Left renal pelvis (tissue), 4 donors: ENCODE data around the gene PMM2. TPM values are rescaled to one million over a fixed set of nuclear protein-coding genes. Genes with fewer than 3 reads are reported as not detected.
"Not testable (repeated sequence)": the region's sequence is repeated elsewhere in the genome, so short reads cannot be mapped to it uniquely, and the experiment has no call there.

ENCODE experiments used
- DNase-seq, 4 donors: peaks; one replicate each; pipeline ENCODE4 v3.0.0-alpha.2; 2013; ENCODE audit warnings: low read depth in 4 of 4, low spot score in 3 of 4
- polyA plus RNA-seq, 4 donors: library from polyadenylated mRNA; unstranded; fragments of 120-200 nt; gene quantifications; one replicate each; pipeline ENCODE4 v1.2.1, GENCODE V29; 2013; ENCODE audit not compliant: insufficient read length in 4 of 4

The PMM2 gene
- polyA plus RNA-seq, 4 donors = 19.5 to 24.2 (median 22.0) TPM

DNA sequence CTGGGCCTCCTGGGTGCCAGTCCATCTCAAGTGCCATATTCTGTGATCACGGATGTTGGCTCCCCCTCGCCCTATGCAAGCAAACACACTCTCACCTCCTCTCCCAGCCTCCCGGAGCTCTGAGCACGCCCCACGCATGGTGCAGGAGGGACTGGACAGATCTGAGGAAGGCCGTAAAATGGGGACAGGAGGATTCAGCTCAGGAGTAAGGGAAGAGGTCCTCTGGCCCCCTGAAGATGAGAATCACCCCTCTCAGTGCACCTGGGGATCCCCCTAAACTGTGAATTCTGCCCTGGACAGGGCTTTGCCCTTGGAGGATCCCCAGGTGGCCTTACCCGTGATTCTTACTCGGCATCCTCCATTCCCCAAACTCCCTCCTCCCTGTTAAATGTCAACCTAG, 15.8 kb upstream of the PMM2 start:
- no peak for DNase-seq

GRCh38 chr16:8782673-8783072, 15.0 kb upstream of the PMM2 start:
- no peak for DNase-seq

- no peak for DNase-seq
Measured at GRCh38 chr16:8785408-8785807, 12.2 kb upstream of the PMM2 start.

DNA sequence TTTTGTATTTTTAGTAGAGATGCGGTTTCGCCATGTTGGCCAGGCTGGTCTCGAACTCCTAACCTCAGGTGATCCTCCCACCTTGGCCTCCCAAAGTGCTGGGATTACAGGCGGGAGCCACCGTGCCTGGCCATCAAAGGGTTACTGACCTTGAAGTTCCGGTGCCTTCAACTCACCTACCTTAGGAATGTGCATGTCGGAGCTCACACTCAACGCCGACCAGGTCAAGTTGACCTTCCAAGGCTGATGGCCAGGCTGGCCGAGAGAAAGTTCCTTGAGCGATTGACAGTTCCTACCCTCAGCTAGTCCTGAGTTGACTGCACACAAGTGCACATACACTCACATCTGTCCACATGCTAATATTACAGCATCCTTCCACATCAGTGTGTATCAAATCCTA, 11.3 kb upstream of the PMM2 start:
- not testable (repeated sequence) for DNase-seq

- DNase-seq = peak in 2 of 4 donors; percentile 21 to 46
Measured at GRCh38 chr16:8788578-8789172, 9.0 kb upstream of the PMM2 start.

DNA sequence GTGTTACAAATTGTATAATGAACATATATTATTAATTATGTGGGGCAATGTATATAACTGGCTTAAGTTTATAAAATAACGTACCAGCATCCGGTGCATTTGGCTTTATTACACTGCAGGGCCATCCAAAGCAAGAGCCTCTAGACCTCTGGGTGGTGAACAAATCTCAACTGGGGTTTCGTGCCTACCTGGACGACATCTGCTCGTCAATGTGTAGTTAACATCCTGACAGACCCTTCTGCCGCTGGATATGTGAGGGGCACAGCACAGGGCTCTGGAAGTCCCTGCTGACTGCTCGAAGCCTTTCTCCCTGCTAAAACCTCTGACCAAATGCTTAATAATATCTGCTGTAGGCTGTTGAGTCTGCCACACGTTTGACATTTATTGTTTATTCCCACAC, 2.5 kb upstream of the PMM2 start:
- DNase-seq = no peak

DNA sequence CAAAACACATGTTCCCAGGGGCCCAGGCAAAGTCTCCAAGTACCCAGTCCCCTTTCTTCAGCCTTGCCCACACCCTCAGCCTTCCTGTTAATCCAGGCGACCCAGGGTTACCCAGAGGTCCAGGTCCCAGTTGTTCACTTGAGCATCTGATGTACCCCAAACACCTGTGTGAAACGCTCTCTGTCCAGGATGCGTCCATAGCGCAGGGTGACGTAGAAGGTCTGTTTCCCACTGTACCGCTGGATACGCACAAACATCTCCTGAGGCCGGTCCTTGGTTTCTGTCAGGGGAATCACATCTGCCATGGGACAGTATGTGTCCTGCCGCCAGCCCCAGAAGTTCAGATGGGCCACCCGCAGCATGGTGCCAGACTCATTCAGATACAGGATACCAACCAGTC, 1.8 kb upstream of the PMM2 start:
- no peak for DNase-seq

GRCh38 chr16:8796469-8797363, 923 bp upstream of the PMM2 start:
- DNase-seq = no peak

DNA sequence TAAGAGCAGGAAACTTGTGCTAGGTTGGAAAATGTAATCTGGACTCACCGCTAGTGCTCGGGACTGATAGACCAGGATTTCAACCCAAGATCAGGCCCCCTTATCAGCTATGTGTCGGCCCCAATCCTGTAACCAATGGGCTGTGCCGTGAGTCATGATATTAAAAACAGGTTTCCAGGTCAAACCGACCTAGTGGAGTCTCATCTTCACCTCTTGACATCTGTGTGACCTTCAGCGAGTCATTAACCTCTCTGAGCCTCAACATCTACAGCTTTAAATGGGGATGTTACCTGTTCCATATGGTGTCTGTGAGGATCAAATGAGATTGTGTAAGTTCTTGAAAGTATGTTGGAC, 512 bp downstream of the PMM2 start:
- DNase-seq = no peak

- DNase-seq = no peak
Measured at GRCh38 chr16:8798535-8799157, 1.0 kb downstream of the PMM2 start.

DNA sequence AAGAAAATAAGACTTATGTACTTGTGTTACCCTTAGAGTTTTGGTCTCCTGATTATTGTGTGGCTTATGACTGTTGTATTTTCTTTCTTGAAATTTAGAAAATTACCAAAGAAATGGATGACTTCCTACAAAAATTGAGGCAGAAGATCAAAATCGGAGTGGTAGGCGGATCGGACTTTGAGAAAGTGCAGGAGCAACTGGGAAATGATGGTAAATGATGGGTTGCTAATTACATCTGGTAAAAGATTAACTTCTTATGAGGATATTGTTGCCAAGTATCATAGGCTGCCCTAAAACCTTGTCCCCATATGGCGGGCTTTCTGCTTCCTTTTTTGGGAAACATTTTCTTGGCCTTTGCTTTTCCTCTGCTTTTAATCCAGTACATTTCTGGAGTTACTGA, 4.1 kb downstream of the PMM2 start:
- DNase-seq = no peak

- not testable (repeated sequence) for DNase-seq
Measured at GRCh38 chr16:8803733-8804132, 6.1 kb downstream of the PMM2 start.

- DNase-seq = no peak
Measured at GRCh38 chr16:8804313-8804712, 6.7 kb downstream of the PMM2 start.

DNA sequence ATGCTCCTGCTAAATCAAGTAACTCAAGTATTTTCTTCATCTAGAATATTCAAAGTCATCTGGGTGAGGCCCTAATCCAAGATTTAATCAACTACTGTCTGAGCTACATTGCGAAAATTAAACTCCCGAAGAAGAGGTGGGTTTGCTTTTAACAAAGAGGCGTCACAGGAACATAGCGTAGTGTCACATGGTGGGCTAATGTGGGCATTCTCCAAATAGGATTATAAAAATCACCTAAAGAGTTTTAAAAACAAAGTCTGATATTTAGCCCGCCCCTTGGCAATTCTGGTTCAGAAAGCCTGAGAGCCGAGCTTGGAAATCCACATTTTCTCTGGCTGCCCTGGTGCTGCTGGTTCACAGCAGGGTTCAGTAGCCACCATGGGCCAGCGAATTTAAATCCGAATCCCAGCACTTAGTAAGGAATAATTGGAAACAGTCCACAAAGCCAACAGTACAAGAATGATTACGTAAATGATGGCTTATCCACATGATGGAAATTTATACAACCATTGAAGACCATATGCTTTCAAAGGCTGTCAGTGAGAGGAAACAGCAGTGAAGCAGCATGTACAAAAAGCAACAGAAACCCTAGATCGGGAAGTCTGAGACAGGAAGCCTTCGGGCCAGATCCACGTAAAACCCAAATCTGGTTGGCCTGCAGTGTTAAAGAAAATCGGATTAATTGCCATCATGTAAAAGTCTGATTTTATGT, 8.8 kb downstream of the PMM2 start:
- DNase-seq = no peak

GRCh38 chr16:8807189-8807588, 9.6 kb downstream of the PMM2 start:
- no peak for DNase-seq

- no peak for DNase-seq
Measured at GRCh38 chr16:8808009-8808408, 10.4 kb downstream of the PMM2 start.

DNA sequence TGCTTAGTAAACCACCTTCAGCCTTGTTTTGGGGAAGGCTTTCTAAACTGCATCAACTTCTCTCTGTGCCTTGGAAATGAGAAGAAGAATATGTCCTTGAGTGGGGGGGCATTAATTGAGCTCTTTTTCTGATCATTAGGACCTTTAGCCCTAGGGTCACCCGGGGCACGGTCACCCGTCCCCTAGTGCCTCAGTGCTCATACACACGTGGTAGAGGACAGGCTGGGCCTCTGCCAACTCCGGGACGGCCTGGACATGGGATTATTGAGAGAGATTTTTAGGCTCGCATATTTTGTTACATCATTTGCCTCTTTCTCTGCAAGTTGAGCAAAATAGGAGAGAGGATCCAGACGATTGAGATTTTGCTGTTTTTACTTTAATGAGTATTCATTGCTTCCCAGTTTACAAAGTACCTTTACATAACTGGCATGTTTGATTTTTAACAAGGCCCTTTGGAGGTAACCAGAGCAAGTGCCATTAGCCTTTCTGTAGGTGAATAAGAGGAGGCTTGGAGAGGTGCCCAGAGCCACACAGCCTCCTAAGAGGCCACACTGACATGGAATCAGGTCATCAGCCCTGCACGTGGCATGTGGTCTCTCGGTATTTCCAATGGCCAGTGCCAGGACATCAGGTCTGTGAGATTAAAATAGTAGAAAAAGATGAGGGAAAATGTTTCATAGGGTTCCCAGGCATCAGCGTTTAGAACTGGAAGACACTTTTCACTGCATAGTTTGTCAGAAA, 11.1 kb downstream of the PMM2 start:
- DNase-seq = no peak

GRCh38 chr16:8812162-8812843, 14.7 kb downstream of the PMM2 start:
- DNase-seq = no peak

DNA sequence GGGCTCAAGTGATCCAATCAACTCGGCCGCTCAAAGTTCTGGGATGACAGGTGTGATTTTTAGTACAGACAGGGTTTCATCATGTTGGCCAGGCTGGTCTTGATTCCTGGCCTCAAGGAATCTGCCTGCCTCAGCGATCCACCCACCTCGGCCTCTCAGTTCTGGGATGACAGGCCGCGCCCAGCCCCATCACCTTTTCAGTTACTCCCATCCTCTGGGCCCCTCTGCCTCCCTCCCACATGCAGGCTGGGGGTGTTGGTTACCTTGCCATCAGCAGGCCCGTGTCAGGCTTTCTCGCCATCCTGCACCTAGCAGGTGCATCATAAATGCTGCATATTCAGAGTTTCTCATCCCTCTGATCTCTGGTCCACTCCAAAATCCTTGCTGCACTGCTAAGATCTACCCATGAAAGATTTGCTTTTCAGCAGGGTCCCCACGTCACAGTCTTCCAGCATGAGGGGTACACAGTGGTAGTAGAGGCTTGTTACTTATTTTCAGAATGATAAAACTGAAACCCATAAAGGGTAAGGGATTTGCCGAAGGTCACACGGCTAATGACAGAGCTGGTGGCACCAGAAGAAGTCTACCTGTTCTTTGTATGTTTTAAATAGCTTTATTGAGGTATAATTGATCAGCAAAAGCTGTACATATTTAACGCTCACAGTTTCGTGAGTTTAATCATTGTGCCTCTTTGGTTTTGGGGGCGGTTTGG, 16.6 kb downstream of the PMM2 start:
- DNase-seq = no peak
